KMS-11 (cell line): ENCODE results near the gene NSRP1.

Experiments
- H2AFZ ChIP-seq: fragments of 200-600 bp; sonication (generic); 2 replicates; pipeline ENCODE4 v1.6.1; 2016; ENCODE audit warnings: antibody characterized with exemption, mixed run types, low read depth
- H3K27ac ChIP-seq: fragments of 200-600 bp; sonication (generic); 2 replicates; pipeline ENCODE4 v1.6.1; 2016; ENCODE audit warnings: mild to moderate bottlenecking, mixed run types
- H3K27me3 ChIP-seq: fragments of 200-600 bp; sonication (generic); 2 replicates; pipeline ENCODE4 v1.6.1; 2017; ENCODE audit warnings: mild to moderate bottlenecking, low read depth, mixed run types, moderate library complexity; ENCODE audit not compliant: insufficient read depth
- H3K36me3 ChIP-seq: fragments of 200-600 bp; sonication (generic); 2 replicates; pipeline ENCODE4 v1.6.1; 2017; ENCODE audit warnings: mild to moderate bottlenecking, mixed run types; ENCODE audit not compliant: insufficient read depth
- H3K4me1 ChIP-seq: fragments of 200-600 bp; sonication (generic); 2 replicates; pipeline ENCODE4 v1.6.1; 2016; ENCODE audit warnings: mild to moderate bottlenecking, low read depth, mixed run types; ENCODE audit not compliant: poor library complexity, severe bottlenecking
- H3K4me2 ChIP-seq: fragments of 200-600 bp; sonication (generic); 2 replicates; pipeline ENCODE4 v1.7.0; 2016; ENCODE audit warnings: mild to moderate bottlenecking, mixed run types
- H3K4me3 ChIP-seq: fragments of 200-600 bp; sonication (generic); IDR thresholded peaks from 2 replicates; pipeline ENCODE4 v1.6.1; 2017; ENCODE audit warnings: low read depth, low read length, mixed read lengths; ENCODE audit not compliant: insufficient read depth
- H3K79me2 ChIP-seq: fragments of 200-600 bp; sonication (generic); 2 replicates; pipeline ENCODE4 v1.6.1; 2016; ENCODE audit warnings: low read depth, mixed run types; ENCODE audit not compliant: insufficient read depth
- H3K9ac ChIP-seq: fragments of 200-600 bp; sonication (generic); 2 replicates; pipeline ENCODE4 v1.6.1; 2016; ENCODE audit warnings: mild to moderate bottlenecking, mixed run types
- H4K20me1 ChIP-seq: fragments of 200-600 bp; sonication (generic); 2 replicates; pipeline ENCODE4 v1.6.1; 2016; ENCODE audit warnings: mild to moderate bottlenecking, mixed run types; ENCODE audit not compliant: insufficient read depth
- CTCF ChIP-seq: fragments of 200-600 bp; sonication (generic); conservative IDR thresholded peaks from 2 replicates; pipeline ENCODE4 v1.6.1; 2017; ENCODE audit warnings: low read depth, mild to moderate bottlenecking, antibody characterized with exemption, low read length, moderate library complexity, mixed read lengths

The NSRP1 gene

GRCh38 chr17:30130121-30130520 lies 13.5 kb downstream of the NSRP1 start:
- H3K27ac ChIP-seq = no peak overlapping the region
- no peak for TF ChIP-seq CTCF
- H3K4me3 ChIP-seq = no peak overlapping the region
- peaks cover 11% of the 10 kb centered on the region; the same call in 1 of the 2 replicates for H3K79me2 ChIP-seq
- H2AFZ ChIP-seq = no peak overlapping the region
- no peak overlapping the region for H3K9ac ChIP-seq
- H3K4me1 ChIP-seq = no peaks in the 10 kb centered on the region
- no peaks in the 10 kb centered on the region for H4K20me1 ChIP-seq
- H3K27me3 ChIP-seq = no peaks in the 10 kb centered on the region
- H3K36me3 ChIP-seq = no peaks in the 10 kb centered on the region
- no peak overlapping the region for H3K4me2 ChIP-seq

GRCh38 chr17:30132615-30133014 lies 16.0 kb downstream of the NSRP1 start:
- Histone ChIP-seq H3K9ac (no peak overlapping the region), H3K4me1 (peaks cover 5% of the 10 kb centered on the region), H2AFZ (no peak overlapping the region), H3K4me3 (no peak overlapping the region), H3K79me2 (no peaks in the 10 kb centered on the region), H3K27ac (no peak overlapping the region), H3K4me2 (no peak overlapping the region), H4K20me1 (no peaks in the 10 kb centered on the region), H3K27me3 (no peaks in the 10 kb centered on the region), H3K36me3 (no peaks in the 10 kb centered on the region)
- TF ChIP-seq CTCF = no peak

- Histone ChIP-seq H3K27ac (no peak overlapping the region), H3K36me3 (no peaks in the 10 kb centered on the region), H3K4me1 (peaks cover 9% of the 10 kb centered on the region), H3K79me2 (no peaks in the 10 kb centered on the region), H3K27me3 (no peaks in the 10 kb centered on the region), H2AFZ (no peak overlapping the region), H3K4me3 (no peak overlapping the region), H3K9ac (no peak overlapping the region), H4K20me1 (no peaks in the 10 kb centered on the region), H3K4me2 (no peak overlapping the region)
- TF ChIP-seq CTCF = no peak
These were observed 16.6 kb downstream of the NSRP1 start for GRCh38 chr17:30133197-30133596.

GRCh38 chr17:30134551-30134950 lies 17.9 kb downstream of the NSRP1 start:
- H3K27ac ChIP-seq = no peak overlapping the region
- H4K20me1 ChIP-seq = no peaks in the 10 kb centered on the region
- H3K79me2 ChIP-seq = no peaks in the 10 kb centered on the region; the same call in 1 of the 2 replicates
- H3K4me3 ChIP-seq = no peak overlapping the region
- H2AFZ ChIP-seq = no peak overlapping the region
- H3K36me3 ChIP-seq = no peaks in the 10 kb centered on the region
- no peak overlapping the region for H3K4me2 ChIP-seq
- TF ChIP-seq CTCF = no peak
- H3K27me3 ChIP-seq = no peaks in the 10 kb centered on the region
- no peak overlapping the region for H3K9ac ChIP-seq
- H3K4me1 ChIP-seq = peaks cover 9% of the 10 kb centered on the region
